NCI-H82 treated with DMSO at 0.1 percent for 48 hours (cell line): ENCODE results near the gene PPP2R1A.

Source experiments
- DNase-seq: peaks from one replicate; lab custom pipeline; 2025; ENCODE audit not compliant: unreplicated experiment; lab: John Stamatoyannopoulos, UW

The PPP2R1A gene

GRCh38 chr19:52189735-52190486, at the start of gene PPP2R1A:
TSS of gene PPP2R1A (plus strand) at chr19:52190052. CDS start at chr19:52190097, 45 bp downstream.
- peak; percentile 100 for DNase-seq

- no peak for DNase-seq
These were observed 48.6 kb upstream of the PPP2R1A start for GRCh38 chr19:52141203-52141602.

- no peak for DNase-seq
These were observed 47.8 kb upstream of the PPP2R1A start for GRCh38 chr19:52142001-52142595.

- DNase-seq, result no peak
These were observed 41.6 kb upstream of the PPP2R1A start for GRCh38 chr19:52148256-52148655.

- DNase-seq, result no peak
These were observed 34.1 kb upstream of the PPP2R1A start for GRCh38 chr19:52155596-52156359.

- no peak for DNase-seq
These were observed 19.5 kb upstream of the PPP2R1A start for GRCh38 chr19:52170304-52170703.

- DNase-seq, result no peak
These were observed 19.0 kb upstream of the PPP2R1A start for GRCh38 chr19:52170863-52171320.

GRCh38 chr19:52171321-52172169, 18.3 kb upstream of the PPP2R1A start, which contains the start of gene ZNF836:
TSS of gene ZNF836 (minus strand) at chr19:52171621. CDS start at chr19:52168072, 3,549 bp downstream.
- peak; percentile 25 for DNase-seq

GRCh38 chr19:52172347-52172746, 17.5 kb upstream of the PPP2R1A start:
- DNase-seq, result no peak

GRCh38 chr19:52176574-52176973, 13.3 kb upstream of the PPP2R1A start:
- DNase-seq, result no peak

GRCh38 chr19:52187407-52187806, 2.4 kb upstream of the PPP2R1A start:
- no peak for DNase-seq

GRCh38 chr19:52188822-52189734, 774 bp upstream of the PPP2R1A start:
- no peak for DNase-seq

- DNase-seq, result no peak
These were observed 838 bp downstream of the PPP2R1A start for GRCh38 chr19:52190487-52191293.

- no peak for DNase-seq
These were observed 1.5 kb downstream of the PPP2R1A start for GRCh38 chr19:52191389-52191788.

GRCh38 chr19:52191951-52192350, 2.1 kb downstream of the PPP2R1A start:
- DNase-seq, result no peak

- DNase-seq, result no peak
These were observed 6.6 kb downstream of the PPP2R1A start for GRCh38 chr19:52196256-52196967.

GRCh38 chr19:52197964-52198363, 8.1 kb downstream of the PPP2R1A start:
- no peak for DNase-seq

GRCh38 chr19:52198678-52199077, 8.8 kb downstream of the PPP2R1A start:
- DNase-seq, result no peak
